HG02885 (cell line): ENCODE results near the gene TMEM132E.

Experiments used
- ATAC-seq: cut with Tn5 transposase; IDR thresholded peaks from one replicate; pipeline ENCODE4 v1.9.1; 2021; ENCODE audit warnings: mild to moderate bottlenecking; ENCODE audit not compliant: unreplicated experiment, poor library complexity

Gene TMEM132E

GRCh38 chr17:34654881-34655276 lies 75.5 kb downstream of the TMEM132E start:
- ATAC-seq, result no peak

DNA sequence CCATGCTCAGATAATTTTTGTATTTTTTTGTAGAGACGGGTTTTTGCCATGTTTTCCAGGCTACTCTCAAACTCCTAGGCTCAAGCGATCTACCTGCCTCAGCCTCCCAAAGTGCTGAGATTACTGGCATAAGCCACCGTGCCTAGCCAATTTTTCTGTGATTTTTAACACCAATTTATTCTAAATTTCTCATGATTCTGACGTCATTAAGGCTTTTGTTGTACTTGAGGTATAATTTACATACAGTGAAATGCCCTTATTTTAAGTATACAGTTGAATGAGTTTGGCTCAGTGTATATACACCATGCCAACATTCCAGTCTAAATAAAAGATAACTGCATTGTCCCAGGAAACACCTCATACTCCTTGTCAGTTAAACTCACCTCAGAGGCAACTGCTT lies 77.4 kb downstream of the TMEM132E start:
- no peak for ATAC-seq

GRCh38 chr17:34658811-34659560 lies 79.6 kb downstream of the TMEM132E start:
- no peak for ATAC-seq

- no peak for ATAC-seq
Measured at GRCh38 chr17:34663714-34664113, 84.3 kb downstream of the TMEM132E start.

DNA sequence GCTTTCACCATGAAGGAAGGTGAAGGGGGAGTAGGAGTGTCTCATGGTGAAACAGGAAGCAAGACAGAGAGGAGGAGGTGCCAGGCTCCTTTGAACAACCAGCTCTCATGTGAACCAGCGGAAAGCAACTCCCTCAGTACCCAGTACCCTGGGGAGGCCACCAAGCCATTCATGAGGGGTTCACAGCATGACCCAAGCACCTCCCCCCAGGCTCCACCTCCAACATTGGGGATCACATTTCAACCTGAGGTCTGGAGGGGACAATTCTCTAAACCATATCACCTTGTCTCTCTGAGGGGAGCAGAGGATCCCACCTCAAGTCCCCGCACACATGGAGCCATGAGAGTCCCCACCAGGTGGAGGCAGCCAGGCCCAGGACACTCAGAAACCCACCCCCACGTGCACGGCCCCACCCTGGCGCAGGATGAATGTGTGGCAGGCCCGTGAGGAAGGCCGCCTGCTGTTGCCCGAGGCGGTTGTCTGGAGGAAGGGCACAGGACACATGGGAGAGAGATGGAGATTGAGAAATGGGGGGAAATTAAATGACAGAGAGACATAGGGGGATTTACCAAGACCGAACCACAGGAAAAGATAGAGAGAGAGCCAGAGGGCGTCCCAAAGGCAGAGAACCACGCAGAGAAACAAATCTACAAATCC lies 85.9 kb downstream of the TMEM132E start:
- ATAC-seq, result no peak

DNA sequence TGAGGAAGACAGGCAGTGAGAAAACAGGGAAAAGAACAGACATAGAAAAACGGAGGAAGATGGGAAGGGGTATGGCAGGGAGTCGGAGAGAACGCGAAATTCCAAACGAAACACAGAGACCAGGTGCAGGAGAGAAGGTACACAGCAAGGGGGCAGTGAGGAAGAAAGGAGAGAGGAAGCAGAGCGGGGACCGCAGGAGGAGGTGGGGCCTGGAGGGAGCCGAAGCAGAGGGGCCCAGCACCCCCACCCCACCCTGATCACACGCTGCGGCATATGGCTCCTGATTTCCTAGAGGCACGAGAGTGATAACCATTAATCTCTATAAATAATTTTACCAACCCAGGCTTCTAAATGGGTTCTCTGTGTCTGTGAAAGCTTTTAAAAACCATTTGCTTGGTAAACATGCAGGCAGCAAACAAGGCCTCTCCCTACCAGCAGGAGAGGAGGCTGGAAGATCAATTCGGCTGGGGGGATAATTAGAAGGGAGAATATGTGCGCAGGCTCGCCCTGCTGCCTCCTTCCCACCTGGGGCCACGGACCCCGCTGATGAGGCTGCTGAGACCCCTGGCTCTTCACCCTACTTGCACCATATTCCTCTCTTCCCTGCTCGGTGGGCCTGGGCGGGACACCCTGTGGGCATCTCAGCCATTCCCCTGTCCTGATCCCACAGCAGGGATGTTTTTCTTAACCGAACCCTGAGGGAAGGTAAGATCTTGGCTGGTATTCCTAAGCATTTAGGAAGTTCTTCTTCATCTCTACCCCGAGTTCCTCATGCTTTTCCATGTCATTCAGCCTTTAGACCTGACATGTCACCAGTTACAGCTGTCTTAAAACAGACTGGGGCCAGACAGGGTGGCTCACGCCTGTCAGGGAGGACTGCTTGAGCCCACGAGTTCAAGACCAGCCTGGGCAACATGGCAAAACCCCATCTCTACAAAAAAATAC lies 86.7 kb downstream of the TMEM132E start:
- no peak for ATAC-seq

- ATAC-seq, result no peak
Measured at GRCh38 chr17:34667656-34668055, 88.3 kb downstream of the TMEM132E start.

DNA sequence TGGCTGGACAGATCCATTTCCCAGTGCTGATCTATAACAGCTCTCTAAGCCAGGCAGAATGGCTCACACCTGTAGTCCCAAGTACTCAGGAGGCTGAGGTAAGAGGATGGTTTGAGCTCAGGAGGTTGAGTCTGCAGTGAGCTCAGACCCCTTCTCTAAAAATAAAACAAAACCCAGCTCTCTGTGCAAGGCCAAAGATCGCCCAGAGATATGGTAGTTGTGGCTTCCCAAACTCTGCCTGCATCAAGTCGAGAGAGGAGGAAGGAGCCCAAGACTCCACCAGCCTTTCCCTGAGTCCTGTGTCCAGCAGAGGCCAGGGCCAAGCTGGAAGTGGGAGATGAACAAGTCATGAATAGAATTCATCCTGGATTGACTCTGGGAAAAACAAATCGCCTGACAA lies 88.8 kb downstream of the TMEM132E start:
- no peak for ATAC-seq

DNA sequence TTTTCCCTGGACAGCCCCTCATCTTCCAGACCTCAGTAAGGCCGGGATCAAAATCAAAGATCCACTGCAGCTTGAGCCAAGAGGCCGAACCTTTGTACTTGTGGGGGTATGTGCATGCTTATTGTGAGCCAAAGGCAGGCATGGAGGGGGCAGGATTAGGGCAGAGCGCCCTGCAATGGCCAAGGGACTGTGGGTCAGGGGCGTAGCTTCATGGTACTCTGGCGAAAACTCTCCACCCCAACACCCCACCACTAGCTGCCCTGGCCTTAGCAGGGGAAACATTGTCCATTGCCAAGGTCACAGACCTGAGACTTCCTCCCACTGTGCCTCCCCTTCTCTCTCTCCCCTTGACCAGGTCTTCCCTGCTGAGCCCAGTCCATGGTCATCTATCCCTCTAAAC lies 90.1 kb downstream of the TMEM132E start:
- no peak for ATAC-seq

DNA sequence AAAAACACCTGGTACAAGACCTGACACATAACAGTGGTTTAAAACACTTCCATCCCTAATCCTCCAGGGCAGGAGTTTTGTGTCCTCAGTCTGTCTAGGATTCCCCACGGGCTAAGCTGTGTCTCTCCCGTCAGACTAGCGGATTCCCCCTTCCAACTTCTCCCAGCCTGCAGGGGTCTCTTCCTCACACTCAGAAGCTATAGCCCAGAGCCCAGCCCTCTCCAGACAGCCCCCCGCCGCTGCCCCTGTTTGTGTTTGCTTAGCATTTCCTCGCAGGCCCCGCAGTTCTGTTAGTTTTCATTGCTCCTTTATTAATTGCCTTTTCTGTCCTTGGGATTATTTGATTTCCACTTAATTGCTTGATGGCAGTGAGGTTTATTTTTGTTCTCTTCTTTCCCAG lies 91.2 kb downstream of the TMEM132E start:
- no peak for ATAC-seq

DNA sequence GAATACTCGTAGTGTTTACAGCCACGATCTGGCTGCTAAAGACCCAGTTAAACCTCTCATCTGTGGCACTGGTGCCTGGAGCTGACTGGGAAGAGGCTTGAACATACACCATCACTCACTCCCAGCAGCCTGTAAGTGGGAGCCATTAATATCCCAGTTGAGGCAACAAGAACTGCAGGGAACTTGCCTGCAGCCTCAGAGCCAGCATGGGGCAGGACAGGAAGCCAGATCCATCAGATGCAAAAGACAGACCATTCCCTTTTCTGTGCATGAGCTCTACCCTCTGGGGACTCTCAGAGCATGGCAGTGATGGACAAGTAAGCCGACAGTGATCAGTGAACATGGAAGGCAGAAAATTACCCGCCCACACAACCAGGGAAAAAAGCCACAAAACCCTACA lies 91.8 kb downstream of the TMEM132E start:
- ATAC-seq, result no peak

- no peak for ATAC-seq
Measured at GRCh38 chr17:34672176-34672785, 92.9 kb downstream of the TMEM132E start.

DNA sequence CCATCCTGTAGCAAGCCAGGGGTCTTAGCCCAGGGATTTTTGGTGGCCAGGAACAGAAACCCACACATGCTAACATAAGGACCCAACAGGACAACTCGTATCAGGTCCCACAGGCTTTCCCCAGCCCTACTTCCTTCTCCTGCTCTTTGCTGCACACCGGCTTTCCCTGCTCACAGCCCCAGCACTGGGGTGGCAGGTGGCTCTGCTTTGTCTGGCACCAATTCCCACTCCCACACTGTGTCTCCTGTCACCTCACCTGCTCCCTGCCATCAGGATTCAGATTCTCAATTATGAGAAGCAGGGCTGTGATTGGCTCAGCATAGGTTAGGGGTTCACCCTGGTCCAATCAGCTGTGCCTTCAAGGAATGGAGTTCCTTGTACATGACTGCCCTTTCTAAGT lies 94.1 kb downstream of the TMEM132E start:
- ATAC-seq, result no peak

DNA sequence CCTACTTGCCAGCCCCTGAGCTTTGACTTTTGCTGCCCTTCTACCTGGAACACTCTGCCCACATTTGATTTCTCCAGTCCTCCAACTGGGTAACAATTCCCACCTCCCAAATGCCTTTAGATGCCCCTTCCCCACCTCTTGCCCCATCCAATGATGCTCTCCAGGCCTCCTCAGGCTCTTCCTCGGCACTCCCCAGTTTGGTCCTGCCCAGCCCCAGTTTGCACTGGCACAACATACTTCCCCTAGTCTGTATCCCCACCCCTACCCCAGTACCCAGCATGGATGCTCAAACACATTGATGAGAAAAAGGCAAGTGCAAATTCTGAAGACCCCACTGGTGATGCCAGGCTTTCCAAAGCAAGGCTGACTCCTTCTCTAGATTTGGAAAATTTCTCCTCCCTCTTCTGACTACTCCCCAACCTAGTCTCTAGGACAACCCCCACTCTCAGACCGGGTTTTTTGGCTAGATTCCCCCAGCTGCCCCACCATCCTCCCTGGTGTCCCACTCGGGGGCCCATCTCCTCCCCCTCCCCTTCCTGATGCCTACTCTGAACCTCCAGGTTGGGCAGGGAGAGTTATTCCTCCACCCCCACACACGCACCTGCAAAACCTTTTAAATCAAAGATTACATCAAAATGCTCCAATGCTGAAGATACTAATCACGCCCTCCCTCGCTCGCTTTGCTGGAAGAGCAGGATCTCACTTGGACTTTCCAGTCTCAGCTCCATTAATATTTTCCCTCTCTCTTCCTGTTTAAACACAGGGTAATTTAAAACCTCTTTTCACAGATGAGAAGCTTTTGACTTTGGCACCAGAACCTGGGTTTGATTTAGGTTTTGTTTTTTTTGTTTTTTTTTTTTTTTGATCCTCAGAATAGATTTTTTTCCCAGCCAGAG lies 94.9 kb downstream of the TMEM132E start:
- ATAC-seq, result no peak

DNA sequence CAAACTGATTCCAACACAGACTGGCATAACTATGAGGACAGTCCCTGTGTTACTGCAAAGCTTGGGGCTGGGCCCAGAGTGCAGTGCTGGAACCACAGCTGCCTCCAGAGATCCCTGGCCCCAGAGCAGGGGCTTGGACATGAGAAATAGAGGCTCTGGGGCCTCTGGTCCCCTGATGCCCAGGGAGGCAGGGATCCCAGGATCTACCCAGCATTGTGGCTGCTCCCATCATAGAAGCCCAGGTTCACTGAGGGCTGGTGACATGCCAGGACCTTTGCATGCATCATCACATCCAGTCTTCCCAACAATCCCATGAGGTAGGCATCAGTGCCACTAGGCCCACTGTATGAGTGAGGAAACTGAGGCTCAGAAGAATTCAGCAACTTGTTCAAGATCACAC lies 95.8 kb downstream of the TMEM132E start:
- ATAC-seq, result no peak

GRCh38 chr17:34675605-34676004 lies 96.2 kb downstream of the TMEM132E start:
- no peak for ATAC-seq

- no peak for ATAC-seq
Measured at GRCh38 chr17:34680151-34680550, 100.8 kb downstream of the TMEM132E start.

DNA sequence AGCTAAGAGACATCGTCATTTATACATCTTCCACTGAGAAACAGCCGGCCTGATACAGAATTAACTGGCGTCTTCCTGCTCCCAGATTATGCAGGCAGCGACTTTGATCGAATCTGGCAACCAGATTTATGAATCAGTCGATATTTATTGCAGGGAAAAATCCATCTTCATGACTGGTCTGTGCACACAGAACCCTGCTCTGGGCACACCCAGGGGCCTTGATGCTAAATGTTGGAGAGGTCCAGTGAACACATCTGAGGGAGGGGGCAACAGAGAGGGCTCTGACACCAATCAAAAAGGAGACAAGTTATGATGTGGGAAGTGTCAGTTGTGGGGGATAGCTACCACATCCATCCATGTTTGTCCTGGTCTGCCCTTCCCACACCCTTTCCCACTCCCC lies 102.9 kb downstream of the TMEM132E start:
- ATAC-seq, result no peak

GRCh38 chr17:34683390-34683789 lies 104.0 kb downstream of the TMEM132E start:
- no peak for ATAC-seq
